Measurements from ENCODE around the gene RBM38.
A peak's percentile ranks its signal among the peaks of the same experiment; 100 is the strongest.
"Not testable (repeated sequence)": the region's sequence is repeated elsewhere in the genome, so short reads cannot be mapped to it uniquely, and the experiment has no call there.

The RBM38 gene

DNA sequence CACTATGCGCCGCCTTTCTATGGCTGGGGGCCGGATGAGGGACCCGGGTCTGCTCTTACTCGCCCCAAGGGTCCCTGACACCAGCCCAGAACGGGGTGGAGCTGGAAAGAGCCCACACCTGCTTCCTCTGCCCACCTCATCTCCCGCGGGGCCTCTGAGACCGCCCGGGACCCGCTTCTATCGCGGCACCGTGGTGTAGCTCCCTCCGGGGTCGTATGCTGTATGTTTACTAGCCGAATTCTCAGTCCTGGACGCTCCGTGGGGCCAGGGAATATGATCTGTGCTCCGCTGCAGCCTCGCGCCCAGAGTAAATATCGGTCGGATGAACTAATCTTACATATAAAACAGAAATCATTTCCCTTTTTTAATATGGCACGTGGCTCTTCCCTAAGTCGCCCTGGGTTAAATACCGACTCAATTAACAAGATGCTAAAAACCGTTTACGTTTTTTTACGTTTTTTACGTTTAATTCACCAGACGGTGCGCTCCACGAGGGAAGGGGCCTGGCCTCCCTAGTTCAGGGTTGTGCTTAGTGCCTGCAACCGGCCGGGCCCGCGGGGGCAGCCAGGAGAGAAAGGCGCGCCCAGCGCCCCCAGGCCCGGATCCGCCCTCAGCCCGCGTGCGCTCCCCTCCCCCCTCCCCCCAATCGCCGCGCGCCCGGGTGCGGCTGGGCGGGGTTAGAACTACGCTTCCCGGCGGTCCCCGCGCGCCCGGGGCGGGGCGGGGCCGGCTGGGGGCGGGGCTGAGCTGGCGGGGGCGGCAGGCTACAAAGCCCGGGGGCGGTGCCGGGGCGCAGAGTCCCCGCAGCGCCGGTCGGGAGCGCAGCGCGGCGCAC lies at the start of gene RBM38:
TSS of gene RBM38 (plus strand) at position 793 of the 835 bp plus-strand sequence. CDS start 186 bp downstream, outside the sequence.
- no peaks in the 10 kb centered on the region for H3K27me3 Mint-ChIP-seq
- peak within 1 kb of the TSS; percentile 86 for H3K27ac Mint-ChIP-seq (ENCODE audit: low read depth)
- DNase-seq (ENCODE audit: low spot score in 2 of 2) (no peak), ATAC-seq (replicated peaks; ENCODE audit: extremely low read depth, poor library complexity, severe bottlenecking) (peak; percentile 31)
- H3K4me3 Mint-ChIP-seq = peak within 1 kb of the TSS; percentile 83
- H3K9me3 Mint-ChIP-seq = no peaks in the 10 kb centered on the region
- H3K4me1 Mint-ChIP-seq = peaks cover 38% of the 10 kb centered on the region
- peaks cover 56% of the 10 kb centered on the region for H3K36me3 Mint-ChIP-seq (ENCODE audit: insufficient read depth)

DNA sequence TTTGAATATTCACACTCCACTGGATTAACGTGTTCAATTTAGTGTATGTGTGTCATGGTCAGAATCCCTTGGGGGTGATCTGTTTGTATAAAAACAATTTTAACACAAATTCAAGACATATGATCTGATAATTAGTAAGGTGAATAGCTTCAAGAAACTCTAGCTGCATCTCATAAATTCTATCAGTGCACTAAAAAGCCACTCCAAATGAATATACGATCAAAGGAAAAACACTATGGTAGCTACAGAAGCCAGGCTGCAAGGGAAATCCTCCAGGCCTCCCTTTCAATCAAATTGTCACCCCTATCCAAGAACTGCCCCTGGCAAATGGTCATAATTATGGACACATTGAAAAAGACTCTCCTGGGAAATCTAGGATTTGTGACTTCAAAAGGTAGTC lies 49.5 kb upstream of the RBM38 start:
- no peaks in the 10 kb centered on the region for H3K9me3 Mint-ChIP-seq
- H3K4me1 Mint-ChIP-seq = no peaks in the 10 kb centered on the region
- H3K4me3 Mint-ChIP-seq = no peak overlapping the region
- no peak overlapping the region for H3K27ac Mint-ChIP-seq (ENCODE audit: low read depth)
- ATAC-seq (replicated peaks; ENCODE audit: extremely low read depth, poor library complexity, severe bottlenecking) (no peak), DNase-seq (ENCODE audit: low spot score in 2 of 2) (no peak)
- H3K27me3 Mint-ChIP-seq = peaks cover 44% of the 10 kb centered on the region
- no peaks in the 10 kb centered on the region for H3K36me3 Mint-ChIP-seq (ENCODE audit: insufficient read depth)

DNA sequence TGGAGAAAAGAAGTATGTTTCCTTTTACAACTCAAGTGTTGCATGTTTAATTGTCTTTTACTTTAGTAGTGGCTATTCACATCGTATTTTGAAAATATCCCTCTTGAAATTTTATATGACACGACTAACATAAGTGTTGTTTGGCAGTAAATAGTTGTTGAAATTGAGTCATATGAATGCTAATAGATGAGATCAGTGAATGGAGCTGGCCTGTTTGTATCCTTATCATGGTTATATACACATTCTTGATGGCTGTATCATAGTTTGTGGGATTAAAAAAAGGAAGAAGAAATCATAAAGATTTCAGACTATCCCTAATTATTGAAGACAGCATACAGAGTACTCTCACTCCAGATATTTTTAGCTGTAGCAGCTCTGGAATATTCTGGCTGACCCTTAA lies 48.4 kb upstream of the RBM38 start:
- ATAC-seq (replicated peaks; ENCODE audit: extremely low read depth, poor library complexity, severe bottlenecking) = no peak
- DNase-seq (ENCODE audit: low spot score in 2 of 2) = no peak
- no peaks in the 10 kb centered on the region for H3K9me3 Mint-ChIP-seq
- H3K4me3 Mint-ChIP-seq = no peak overlapping the region
- H3K27me3 Mint-ChIP-seq = peaks cover 40% of the 10 kb centered on the region
- no peaks in the 10 kb centered on the region for H3K36me3 Mint-ChIP-seq (ENCODE audit: insufficient read depth)
- H3K4me1 Mint-ChIP-seq = no peaks in the 10 kb centered on the region
- H3K27ac Mint-ChIP-seq (ENCODE audit: low read depth) = no peak overlapping the region

DNA sequence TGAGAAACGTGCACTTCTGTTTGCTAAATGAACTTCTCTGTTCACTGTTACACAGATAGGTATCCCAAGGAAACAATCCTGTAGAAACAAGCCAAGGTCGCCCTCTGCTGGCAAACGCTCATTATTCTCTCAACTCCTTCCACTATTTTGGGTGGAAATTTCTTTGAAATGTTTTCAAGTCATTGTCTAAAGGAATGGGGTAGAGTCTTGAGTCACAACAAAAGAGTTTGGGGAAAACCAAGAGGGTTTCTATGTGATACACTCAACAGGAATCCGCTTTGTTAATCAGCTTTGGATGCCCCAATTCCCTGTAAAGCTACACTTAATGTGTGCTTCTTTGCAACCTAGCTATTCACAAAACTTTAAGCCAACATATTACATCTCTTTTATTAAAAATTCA lies 44.7 kb upstream of the RBM38 start:
- DNase-seq (ENCODE audit: low spot score in 2 of 2) = peak; percentile 27 to 54
- no peak overlapping the region for H3K27ac Mint-ChIP-seq (ENCODE audit: low read depth)
- H3K27me3 Mint-ChIP-seq = peaks cover 25% of the 10 kb centered on the region
- peaks cover under 1% of the 10 kb centered on the region for H3K4me1 Mint-ChIP-seq
- peak; percentile 34 for ATAC-seq (replicated peaks; ENCODE audit: extremely low read depth, poor library complexity, severe bottlenecking)
- no peaks in the 10 kb centered on the region for H3K9me3 Mint-ChIP-seq
- peaks cover 7% of the 10 kb centered on the region for H3K36me3 Mint-ChIP-seq (ENCODE audit: insufficient read depth)
- H3K4me3 Mint-ChIP-seq = no peak overlapping the region

DNA sequence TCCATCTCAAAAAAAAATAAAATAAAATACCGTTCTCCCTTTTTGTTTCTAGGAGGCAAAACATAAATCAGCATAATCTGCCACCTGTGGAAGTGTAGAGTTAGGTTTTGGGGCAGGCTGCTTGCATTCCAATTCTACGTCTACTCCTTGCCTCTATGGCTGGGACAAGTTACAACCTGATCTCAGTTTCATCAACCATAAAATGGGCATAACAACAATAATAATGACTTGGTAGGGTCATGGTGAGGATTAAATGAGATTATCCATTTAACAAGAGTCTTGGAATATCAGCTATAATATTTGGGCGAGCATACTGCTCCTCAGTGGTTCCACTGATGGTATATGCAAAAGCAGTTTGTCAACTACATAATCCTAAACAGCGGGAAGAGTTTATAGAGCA lies 43.8 kb upstream of the RBM38 start:
- H3K36me3 Mint-ChIP-seq (ENCODE audit: insufficient read depth) = peaks cover 7% of the 10 kb centered on the region

DNA sequence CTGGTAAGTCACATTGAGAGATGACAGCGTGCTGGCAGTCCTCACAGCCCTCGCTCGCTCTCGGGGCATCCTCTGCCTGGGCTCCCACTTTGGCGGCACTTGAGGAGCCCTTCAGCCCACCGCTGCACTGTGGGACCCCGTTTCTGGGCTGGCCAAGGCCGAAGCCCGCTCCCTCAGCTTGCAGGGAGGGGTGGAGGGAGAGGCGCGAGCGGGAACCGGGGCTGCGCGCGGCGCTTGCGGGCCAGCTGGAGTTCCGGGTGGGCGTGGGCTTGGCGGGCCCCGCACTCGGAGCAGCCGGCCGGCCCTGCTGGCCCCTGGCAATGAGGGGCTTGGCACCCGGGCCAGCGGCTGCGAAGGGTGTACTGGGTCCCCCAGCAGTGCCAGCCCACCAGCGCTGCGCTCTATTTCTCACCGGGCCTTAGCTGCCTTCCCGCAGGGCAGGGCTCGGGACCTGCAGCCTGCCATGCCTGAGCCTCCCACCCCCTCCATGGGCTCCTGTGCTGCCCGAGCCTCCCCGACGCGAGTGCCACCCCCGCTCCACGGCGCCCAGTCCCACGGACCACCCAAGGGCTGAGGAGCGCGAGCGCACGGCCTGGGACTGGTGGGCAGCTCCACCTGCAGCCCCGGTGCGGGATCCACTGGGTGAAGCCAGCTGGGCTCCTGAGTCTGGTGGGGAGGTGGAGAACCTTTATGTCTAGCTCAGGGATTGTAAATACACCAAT lies 42.8 kb upstream of the RBM38 start:
- H3K4me1 Mint-ChIP-seq = peaks cover 17% of the 10 kb centered on the region
- H3K27me3 Mint-ChIP-seq; H3K27ac Mint-ChIP-seq (ENCODE audit: low read depth); H3K9me3 Mint-ChIP-seq; ATAC-seq (replicated peaks; ENCODE audit: extremely low read depth, poor library complexity, severe bottlenecking); DNase-seq (ENCODE audit: low spot score in 2 of 2); H3K36me3 Mint-ChIP-seq (ENCODE audit: insufficient read depth); H3K4me3 Mint-ChIP-seq: not testable (repeated sequence)

More for the DNA sequence above, 43.8 kb upstream of the RBM38 start:
- no peak for DNase-seq (ENCODE audit: low spot score in 2 of 2)
- H3K4me1 Mint-ChIP-seq = peaks cover 10% of the 10 kb centered on the region
- H3K4me3 Mint-ChIP-seq = no peak overlapping the region
- ATAC-seq (replicated peaks; ENCODE audit: extremely low read depth, poor library complexity, severe bottlenecking) = no peak
- peaks cover 16% of the 10 kb centered on the region for H3K27me3 Mint-ChIP-seq
- no peaks in the 10 kb centered on the region for H3K9me3 Mint-ChIP-seq
- H3K27ac Mint-ChIP-seq (ENCODE audit: low read depth) = no peak overlapping the region

DNA sequence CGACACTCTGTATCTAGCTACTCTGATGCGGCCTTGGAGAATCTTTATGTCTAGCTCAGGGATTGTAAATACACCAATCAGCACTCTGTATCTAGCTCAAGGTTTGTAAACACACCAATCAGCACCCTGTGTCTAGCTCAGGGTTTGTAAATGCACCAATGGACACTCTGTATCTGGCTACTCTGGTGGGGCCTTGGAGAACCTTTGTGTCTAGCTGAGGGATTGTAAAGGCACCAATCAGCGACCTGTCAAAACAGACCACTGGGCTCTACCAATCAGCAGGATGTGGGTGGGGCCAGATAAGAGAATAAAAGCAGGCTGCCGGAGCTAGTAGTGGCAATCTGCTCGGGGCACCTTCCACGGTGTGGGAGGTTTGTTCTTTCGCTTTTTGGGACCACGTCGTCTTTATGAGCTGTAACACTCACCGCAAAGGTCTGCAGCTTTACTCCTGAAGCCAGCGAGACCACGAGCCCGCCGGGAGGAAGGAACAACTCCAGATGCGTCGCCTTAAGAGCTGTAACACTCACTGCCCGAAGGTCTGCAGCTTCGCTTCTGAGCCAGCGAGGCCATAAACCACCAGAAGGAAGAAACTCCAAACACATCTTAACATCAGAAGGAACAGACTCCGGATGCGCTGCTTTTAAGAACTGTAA lies 42.1 kb upstream of the RBM38 start:
- not testable (repeated sequence) for H3K27ac Mint-ChIP-seq (ENCODE audit: low read depth); H3K36me3 Mint-ChIP-seq (ENCODE audit: insufficient read depth); H3K4me3 Mint-ChIP-seq; ATAC-seq (replicated peaks; ENCODE audit: extremely low read depth, poor library complexity, severe bottlenecking); H3K27me3 Mint-ChIP-seq; DNase-seq (ENCODE audit: low spot score in 2 of 2); H3K9me3 Mint-ChIP-seq
- peaks cover 19% of the 10 kb centered on the region for H3K4me1 Mint-ChIP-seq

DNA sequence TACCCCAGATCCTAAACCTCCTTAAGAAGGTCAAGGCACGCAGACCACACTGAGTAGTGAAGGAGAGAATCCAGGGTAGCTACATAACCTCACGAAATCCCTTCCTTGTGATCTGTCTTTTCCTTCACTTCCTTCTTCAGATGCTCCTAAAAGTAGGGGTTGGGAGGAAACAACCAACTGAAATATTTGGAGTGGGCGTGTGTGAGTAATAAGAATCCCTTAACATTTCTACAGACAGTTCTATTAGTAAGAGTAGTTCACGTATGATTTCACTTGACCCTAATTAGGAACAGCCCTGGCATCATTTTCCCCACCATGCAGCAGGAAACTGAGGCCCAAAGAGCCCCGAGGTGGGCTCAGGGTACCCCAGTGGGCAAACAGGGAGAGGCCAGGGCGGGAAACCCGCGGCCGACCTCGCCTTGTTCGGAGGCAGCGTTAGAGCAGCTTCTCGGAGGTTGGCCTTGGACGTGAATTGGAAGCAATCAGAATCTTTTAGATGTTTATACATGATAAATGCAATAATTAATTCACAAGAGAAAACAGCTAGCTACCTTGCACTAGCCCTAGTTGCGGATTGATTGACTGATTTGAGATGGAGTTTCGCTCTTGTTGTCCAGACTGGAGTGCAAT lies 41.0 kb upstream of the RBM38 start:
- peak overlapping the region; percentile 89 for H3K4me3 Mint-ChIP-seq
- peaks cover 17% of the 10 kb centered on the region for H3K36me3 Mint-ChIP-seq (ENCODE audit: insufficient read depth)
- no peaks in the 10 kb centered on the region for H3K9me3 Mint-ChIP-seq
- H3K4me1 Mint-ChIP-seq = peaks cover 19% of the 10 kb centered on the region
- ATAC-seq (replicated peaks; ENCODE audit: extremely low read depth, poor library complexity, severe bottlenecking) = no peak
- peaks cover 8% of the 10 kb centered on the region for H3K27me3 Mint-ChIP-seq
- H3K27ac Mint-ChIP-seq (ENCODE audit: low read depth) = no peak overlapping the region
- DNase-seq (ENCODE audit: low spot score in 2 of 2) = no peak

DNA sequence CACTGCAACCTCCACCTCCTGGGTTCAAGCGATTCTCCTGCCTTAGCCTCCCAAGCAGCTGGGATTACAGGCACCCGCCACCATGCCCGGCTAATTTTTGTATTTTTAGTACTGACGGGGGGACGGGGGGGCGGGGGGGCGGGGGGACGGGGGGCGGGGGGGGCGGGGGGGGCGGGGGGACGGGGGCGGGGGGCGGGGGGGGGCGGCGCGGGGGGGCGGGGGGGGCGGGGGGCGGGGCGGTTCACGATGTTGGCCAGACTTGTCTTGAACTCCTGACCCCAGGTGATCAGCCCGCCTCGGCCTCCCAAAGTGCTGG lies 40.5 kb upstream of the RBM38 start:
- not testable (repeated sequence) for DNase-seq (ENCODE audit: low spot score in 2 of 2); ATAC-seq (replicated peaks; ENCODE audit: extremely low read depth, poor library complexity, severe bottlenecking); H3K27me3 Mint-ChIP-seq; H3K9me3 Mint-ChIP-seq
- Mint-ChIP-seq H3K36me3 (ENCODE audit: insufficient read depth) (peaks cover 21% of the 10 kb centered on the region), H3K27ac (ENCODE audit: low read depth) (peak overlapping the region; percentile 67), H3K4me1 (peaks cover 23% of the 10 kb centered on the region), H3K4me3 (peak overlapping the region; percentile 89)

DNA sequence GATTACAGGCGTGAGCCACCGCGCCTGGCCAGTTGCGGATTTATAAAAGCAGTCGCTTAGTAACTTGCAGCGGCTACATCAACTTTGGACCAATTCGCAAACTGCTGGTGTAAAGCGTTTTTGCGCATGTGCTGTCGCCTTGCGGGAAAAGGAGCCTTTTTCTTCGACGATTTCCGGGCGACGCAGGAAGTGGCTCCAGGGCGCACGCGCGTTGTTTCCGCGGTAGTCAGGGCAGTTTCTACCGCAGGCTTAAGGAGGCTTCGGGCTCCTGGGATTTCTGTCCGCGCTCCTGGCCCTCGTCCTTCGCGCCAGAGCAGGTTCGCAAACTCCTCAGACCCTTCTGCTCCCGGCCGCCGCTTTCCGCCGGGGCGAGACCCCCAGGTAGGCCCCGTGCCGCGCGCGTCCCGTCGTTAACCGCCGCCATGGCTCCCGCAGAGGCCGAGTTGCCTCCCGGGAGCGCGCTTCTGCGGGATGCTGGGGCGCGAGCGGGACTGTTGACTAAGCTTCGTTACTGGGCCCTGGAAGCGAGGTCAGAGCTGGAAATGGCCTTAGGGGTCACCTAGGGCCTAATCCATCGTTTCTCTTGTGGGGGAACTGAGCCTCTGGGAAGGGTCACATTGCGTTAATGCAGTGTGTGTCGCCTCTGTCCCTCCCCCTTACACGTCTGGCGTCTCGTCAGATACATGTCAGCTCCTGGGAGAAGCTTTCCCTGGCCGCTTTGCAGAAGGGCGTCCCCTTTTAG lies 40.0 kb upstream of the RBM38 start, which contains the start of gene RAE1:
TSS of gene RAE1 (plus strand) at position 214 of the 742 bp plus-strand sequence. CDS start 2,784 bp downstream, outside the sequence.
- H3K27me3 Mint-ChIP-seq = peaks cover 8% of the 10 kb centered on the region
- H3K36me3 Mint-ChIP-seq (ENCODE audit: insufficient read depth) = peaks cover 25% of the 10 kb centered on the region
- DNase-seq (ENCODE audit: low spot score in 2 of 2) (peak; percentile 81), ATAC-seq (replicated peaks; ENCODE audit: extremely low read depth, poor library complexity, severe bottlenecking) (peak; percentile 84)
- H3K4me1 Mint-ChIP-seq = peaks cover 25% of the 10 kb centered on the region
- no peaks in the 10 kb centered on the region for H3K9me3 Mint-ChIP-seq
- peak within 1 kb of the TSS; percentile 89 for H3K4me3 Mint-ChIP-seq
- H3K27ac Mint-ChIP-seq (ENCODE audit: low read depth) = peak within 1 kb of the TSS; percentile 67

DNA sequence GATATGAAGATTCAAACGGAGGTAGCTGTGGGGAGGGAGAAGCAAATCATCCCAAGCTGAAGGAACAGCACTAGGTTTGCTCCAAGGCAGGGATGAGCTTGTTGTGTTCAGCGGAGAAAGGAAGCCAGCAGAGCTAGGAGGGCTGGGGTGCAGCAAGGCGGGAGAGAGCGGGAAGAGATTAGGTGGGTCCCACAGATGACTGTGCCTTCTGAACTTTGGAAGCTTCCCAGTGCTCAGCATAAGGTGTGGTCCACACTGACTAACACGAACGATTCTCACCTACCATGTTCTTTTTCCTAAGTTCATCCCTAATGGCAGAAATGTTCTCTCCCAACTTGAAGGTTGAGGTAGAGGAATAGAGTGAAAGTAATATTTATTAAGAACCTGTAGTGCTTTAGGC lies 38.9 kb upstream of the RBM38 start:
- Mint-ChIP-seq H3K9me3 (no peaks in the 10 kb centered on the region), H3K4me3 (peak overlapping the region; percentile 89), H3K27ac (ENCODE audit: low read depth) (peak overlapping the region; percentile 67), H3K27me3 (peaks cover 8% of the 10 kb centered on the region), H3K36me3 (ENCODE audit: insufficient read depth) (peaks cover 32% of the 10 kb centered on the region), H3K4me1 (peaks cover 25% of the 10 kb centered on the region)
- DNase-seq (ENCODE audit: low spot score in 2 of 2) (no peak), ATAC-seq (replicated peaks; ENCODE audit: extremely low read depth, poor library complexity, severe bottlenecking) (no peak)

DNA sequence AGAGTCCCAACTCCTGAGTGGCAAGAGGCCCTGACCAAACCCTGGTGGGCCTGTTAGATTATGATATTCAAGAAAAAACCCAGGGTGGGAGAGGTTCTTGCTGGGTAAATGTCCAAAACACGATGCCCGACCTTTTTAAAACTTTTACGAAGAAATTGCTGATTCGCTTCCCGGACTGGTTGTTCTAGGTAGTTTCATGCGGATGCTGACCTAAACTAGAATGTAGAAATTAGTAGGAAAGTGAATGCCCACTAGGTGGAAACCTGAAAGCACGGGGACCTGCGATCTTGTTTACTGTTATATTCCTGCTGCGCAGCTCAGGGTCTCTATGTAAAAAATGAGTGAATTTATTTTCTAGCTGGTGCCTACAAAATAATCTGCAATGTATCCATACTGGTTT lies 37.8 kb upstream of the RBM38 start:
- Mint-ChIP-seq H3K9me3 (no peaks in the 10 kb centered on the region), H3K36me3 (ENCODE audit: insufficient read depth) (peaks cover 32% of the 10 kb centered on the region), H3K4me3 (peak overlapping the region; percentile 89), H3K27ac (ENCODE audit: low read depth) (no peak overlapping the region), H3K4me1 (peaks cover 25% of the 10 kb centered on the region), H3K27me3 (no peaks in the 10 kb centered on the region)
- no peak for ATAC-seq (replicated peaks; ENCODE audit: extremely low read depth, poor library complexity, severe bottlenecking)
- DNase-seq (ENCODE audit: low spot score in 2 of 2) = no peak

Data from central memory CD8-positive, alpha-beta T cell (primary cell).